NCI-H2107 treated with DMSO at 0.1 percent for 48 hours (cell line): ENCODE results near the gene CHAC2.
"Not testable (repeated sequence)": the region's sequence is repeated elsewhere in the genome, so short reads cannot be mapped to it uniquely, and the experiment has no call there.

Experiments
- DNase-seq: peaks from one replicate; lab custom pipeline; 2025; ENCODE audit not compliant: unreplicated experiment; lab: John Stamatoyannopoulos, UW

The CHAC2 gene

GRCh38 chr2:53777134-53777533 is 9.5 kb downstream of the CHAC2 start:
- DNase-seq, result no peak

DNA sequence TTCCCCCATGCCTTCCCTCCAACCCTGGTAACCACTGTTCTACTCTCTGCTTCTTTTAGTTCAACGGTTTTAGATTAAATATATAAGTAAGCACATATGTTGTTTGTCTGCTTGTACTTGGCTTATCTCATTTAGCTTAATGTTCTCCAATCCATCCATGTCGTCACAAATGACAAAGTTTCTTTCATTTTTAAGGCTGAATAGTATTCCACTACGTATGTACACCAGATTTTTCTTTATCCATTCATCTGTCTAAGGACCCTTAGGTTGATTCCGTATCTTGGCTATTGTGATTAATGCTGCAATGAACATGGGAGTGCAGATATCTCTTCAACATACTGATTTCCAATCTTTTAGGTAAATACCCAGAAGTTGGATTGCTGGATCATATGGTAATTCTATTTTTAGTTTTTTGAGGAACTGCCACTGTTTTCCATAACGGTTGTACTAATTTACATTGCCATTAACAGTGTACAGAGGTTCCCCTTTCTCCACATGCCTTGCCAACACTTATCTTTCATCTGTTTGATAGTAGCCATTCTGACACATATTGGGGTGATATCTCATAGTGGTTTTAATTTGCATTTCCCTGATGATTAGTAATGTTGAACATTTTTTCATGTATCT is 11.0 kb downstream of the CHAC2 start:
- DNase-seq, result no peak

DNA sequence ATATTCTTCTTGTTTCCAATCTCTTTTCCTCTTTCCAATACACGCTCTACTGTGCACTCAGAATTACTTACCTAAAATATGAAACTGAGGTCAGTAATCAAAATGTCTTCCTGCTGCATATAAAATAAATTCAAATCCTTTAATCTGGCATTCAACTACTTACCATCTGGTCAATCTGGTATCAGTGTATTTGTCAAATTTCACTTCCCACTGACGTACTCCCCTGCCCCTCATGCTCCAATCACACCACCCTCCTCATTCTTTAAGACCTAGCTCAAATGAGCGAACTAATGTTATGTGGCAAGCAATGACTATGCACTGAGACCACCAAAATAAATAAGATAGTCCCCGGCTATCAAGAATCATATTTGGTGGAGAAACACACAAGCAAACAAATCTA is 12.5 kb downstream of the CHAC2 start:
- no peak for DNase-seq

DNA sequence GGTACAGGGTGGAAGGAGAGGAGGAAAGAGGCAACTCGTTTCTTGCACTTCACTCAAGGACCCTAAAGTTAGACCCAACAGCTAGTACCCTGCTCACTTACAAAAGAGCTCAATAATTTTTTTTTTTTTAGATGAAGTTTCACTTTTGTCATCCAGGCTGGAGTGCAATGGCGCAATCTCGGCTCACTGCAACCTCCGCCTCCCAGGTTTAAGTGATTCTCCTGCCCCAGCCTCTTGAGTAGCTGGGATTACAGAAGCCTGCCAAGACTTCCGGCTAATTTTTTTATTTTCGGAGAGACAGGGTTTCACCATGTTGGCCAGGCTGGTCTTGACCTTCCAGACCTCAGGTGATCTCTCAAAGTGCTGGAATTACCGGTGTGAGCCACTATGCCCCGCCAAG is 15.1 kb downstream of the CHAC2 start:
- DNase-seq, result no peak

GRCh38 chr2:53784436-53784835 is 16.8 kb downstream of the CHAC2 start:
- DNase-seq, result no peak

- DNase-seq, result no peak
Measured at GRCh38 chr2:53785366-53785765, 17.8 kb downstream of the CHAC2 start.

- peak; percentile 54 for DNase-seq
Measured at GRCh38 chr2:53786352-53786704, 18.7 kb downstream of the CHAC2 start.

- DNase-seq, result peak; percentile 75
Measured at GRCh38 chr2:53786705-53787613, 19.4 kb downstream of the CHAC2 start, which contains the start of the genes ASB3 and ERLEC1. ASB3 (minus strand) TSS chr2:53786953; CDS start chr2:53765572, 21,381 bp downstream. ERLEC1 (plus strand) TSS chr2:53787044; CDS start chr2:53787211, 167 bp downstream.

DNA sequence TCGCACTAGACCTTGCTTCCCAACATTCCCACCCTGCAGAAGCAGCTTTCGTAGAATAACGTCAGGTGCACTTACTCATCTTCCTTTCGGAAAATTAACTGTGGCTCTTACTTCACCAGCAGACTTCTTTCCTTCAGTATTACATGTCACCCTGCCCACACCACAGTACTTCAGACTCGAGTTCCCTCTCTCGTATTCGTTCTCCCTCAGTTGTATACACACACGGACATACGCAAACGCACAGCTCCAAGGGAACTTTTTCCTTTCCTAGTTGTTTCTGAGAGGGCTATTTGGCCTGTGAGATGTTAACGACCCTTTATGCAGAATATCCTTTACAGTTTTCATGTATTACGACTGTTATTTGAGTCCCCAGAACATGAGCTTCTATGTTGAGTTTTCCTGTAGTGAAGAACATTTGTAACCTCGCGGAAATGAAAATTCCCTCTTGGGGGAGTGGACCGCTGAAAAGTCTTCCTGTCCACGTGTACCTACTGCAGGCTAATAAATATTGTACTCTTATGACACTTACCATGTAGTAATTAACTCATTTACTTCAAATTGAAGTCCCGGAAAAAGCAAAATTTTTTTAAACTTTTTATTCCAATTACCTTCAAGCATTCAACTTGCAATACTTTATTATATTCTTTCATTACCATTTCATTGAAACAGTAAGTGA is 20.1 kb downstream of the CHAC2 start:
- no peak for DNase-seq

GRCh38 chr2:53793261-53793660 is 25.7 kb downstream of the CHAC2 start:
- no peak for DNase-seq

DNA sequence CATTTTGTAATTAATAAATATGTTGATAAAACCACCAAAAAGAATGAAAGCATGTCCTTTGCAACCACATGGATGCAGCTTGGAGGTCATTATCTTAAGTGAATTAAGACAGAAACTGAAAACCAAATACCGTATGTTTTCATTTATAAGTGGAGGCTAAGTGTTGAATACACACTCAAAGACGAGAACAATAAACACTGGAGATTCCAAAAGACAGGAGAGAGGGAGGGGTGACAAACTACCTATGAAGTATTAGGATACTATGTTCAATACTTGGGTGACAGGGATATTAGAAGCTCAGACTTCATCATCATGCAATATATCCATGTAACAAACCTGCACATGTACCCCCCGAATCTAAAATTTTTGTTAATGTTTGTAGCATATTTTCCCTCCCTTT is 26.2 kb downstream of the CHAC2 start:
- DNase-seq, result no peak

GRCh38 chr2:53801547-53801946 is 33.9 kb downstream of the CHAC2 start:
- DNase-seq, result no peak

GRCh38 chr2:53802617-53803151 is 35.1 kb downstream of the CHAC2 start:
- peak; percentile 31 for DNase-seq

- DNase-seq, result no peak
Measured at GRCh38 chr2:53811601-53812000, 44.0 kb downstream of the CHAC2 start.

GRCh38 chr2:53813151-53813550 is 45.5 kb downstream of the CHAC2 start:
- DNase-seq, result no peak

- DNase-seq, result no peak
Measured at GRCh38 chr2:53818854-53819435, 51.3 kb downstream of the CHAC2 start.

- no peak for DNase-seq
Measured at GRCh38 chr2:53819634-53820033, 52.0 kb downstream of the CHAC2 start.

DNA sequence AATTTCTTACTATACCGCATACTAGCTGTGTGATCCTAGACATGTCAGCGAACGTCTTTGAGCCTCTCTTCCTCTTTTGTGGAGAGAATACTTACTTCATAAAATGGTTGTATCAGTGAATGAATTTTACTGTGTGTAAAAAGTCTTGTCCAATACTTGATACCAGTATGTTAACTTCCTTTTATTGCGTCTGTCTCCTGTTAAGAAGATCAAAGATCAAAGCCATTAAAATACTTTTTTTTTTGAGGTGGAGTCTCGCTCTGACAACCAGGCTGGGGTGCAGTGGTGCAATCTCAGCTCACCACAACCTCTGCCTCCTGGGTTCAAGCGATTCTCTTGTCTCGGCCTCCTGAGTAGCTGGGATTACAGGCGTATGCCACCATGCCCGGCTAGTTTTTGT is 52.4 kb downstream of the CHAC2 start:
- DNase-seq, result no peak

DNA sequence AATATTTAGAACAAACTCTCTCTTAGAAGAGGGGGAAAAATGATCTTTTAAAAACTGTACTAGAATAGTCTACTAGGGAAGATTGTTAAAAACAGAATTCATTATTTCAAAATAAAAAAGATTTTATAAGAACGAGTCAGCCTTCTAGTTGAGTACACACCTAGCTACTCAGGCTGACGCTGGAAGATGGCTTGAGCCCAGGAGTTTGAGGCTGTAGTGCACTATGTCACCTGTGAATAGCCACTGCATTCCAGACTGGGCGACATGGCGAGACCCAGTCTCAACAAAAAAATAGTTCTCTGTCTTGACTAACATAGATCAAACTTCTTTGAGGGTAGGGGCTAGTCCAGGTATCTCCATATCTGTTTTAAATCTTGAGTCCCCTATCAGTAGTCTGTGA is 53.1 kb downstream of the CHAC2 start:
- DNase-seq, result no peak

DNA sequence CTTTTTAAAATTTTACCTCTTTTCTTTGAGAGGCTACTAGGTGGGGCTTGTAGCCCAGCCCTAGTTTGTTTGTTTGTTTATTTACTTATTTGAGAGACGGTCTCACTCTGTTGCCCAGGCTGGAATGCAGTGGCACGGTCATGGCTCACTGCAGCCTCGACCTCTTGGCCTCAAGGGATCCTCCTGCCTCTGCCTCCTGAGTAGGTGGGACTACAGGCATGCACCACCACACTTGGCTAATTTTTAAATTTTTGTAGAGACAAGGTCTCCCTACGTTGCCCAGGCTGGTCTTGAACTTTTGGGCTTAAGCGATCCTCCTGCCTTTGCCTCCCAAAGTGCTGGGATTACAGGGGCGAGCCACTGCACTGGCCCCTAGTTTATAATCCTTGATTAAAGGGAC is 54.2 kb downstream of the CHAC2 start:
- DNase-seq, result no peak

GRCh38 chr2:53823639-53824038 is 56.0 kb downstream of the CHAC2 start:
- not testable (repeated sequence) for DNase-seq
